ENCODE measurements around the gene KLF3.

The KLF3 gene

DNA sequence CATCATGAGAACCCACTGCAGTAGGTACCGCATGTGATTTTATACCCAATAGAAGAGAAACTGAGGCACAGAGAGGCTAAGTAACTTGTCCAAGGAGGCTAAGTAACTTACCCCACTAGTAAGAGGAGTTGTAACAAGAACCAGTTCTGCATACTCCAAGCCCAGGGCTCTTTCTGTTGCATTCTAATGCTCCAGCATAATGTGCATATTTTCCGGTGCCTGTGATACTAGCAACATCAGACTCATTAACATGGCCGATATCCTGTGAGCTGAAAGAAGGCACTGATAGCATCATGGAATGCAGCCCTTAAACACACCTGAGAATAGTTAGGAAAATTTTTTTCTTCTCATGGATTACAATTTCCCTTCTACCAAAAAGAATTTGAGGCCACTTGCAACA lies 39.7 kb upstream of the KLF3 start:
- TF ChIP-seq ZNF341 (tag by site-specific recombination; IDR thresholded peaks at IDR 0.05; ENCODE audit: low read depth) (no peak), ZBTB7A (tag by site-specific recombination; IDR thresholded peaks at IDR 0.05; ENCODE audit: low read depth) (no peak), ZBTB8A (tag by site-specific recombination; IDR thresholded peaks at IDR 0.05) (no peak), ZNF596 (tag by site-specific recombination; IDR thresholded peaks at IDR 0.05) (no peak), ZNF335 (tag by site-specific recombination; conservative IDR thresholded peaks at IDR 0.05) (no peak), IKZF3 (tag by site-specific recombination; IDR thresholded peaks at IDR 0.05) (no peak), ZNF76 (tag by site-specific recombination; IDR thresholded peaks at IDR 0.05; ENCODE audit: borderline replicate concordance, low read depth) (no peak), MYNN (tag by site-specific recombination; IDR thresholded peaks at IDR 0.05; ENCODE audit: borderline replicate concordance) (no peak), ZNF670 (tag by site-specific recombination; IDR thresholded peaks at IDR 0.05; ENCODE audit: low read depth) (no peak), ZNF791 (tag by site-specific recombination; IDR thresholded peaks at IDR 0.05) (no peak), ZNF350 (tag by site-specific recombination; IDR thresholded peaks at IDR 0.05) (no peak), ZNF664 (tag by site-specific recombination; IDR thresholded peaks at IDR 0.05) (no peak)
- TF ChIP-seq, protein P1, sequence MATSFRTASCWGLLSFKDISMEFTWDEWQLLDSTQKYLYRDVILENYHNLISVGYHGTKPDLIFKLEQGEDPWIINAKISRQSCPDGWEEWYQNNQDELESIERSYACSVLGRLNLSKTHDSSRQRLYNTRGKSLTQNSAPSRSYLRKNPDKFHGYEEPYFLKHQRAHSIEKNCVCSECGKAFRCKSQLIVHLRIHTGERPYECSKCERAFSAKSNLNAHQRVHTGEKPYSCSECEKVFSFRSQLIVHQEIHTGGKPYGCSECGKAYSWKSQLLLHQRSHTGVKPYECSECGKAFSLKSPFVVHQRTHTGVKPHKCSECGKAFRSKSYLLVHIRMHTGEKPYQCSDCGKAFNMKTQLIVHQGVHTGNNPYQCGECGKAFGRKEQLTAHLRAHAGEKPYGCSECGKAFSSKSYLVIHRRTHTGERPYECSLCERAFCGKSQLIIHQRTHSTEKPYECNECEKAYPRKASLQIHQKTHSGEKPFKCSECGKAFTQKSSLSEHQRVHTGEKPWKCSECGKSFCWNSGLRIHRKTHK (tag by site-specific recombination; IDR thresholded peaks at IDR 0.05), result no peak
- TF ChIP-seq, protein P2, sequence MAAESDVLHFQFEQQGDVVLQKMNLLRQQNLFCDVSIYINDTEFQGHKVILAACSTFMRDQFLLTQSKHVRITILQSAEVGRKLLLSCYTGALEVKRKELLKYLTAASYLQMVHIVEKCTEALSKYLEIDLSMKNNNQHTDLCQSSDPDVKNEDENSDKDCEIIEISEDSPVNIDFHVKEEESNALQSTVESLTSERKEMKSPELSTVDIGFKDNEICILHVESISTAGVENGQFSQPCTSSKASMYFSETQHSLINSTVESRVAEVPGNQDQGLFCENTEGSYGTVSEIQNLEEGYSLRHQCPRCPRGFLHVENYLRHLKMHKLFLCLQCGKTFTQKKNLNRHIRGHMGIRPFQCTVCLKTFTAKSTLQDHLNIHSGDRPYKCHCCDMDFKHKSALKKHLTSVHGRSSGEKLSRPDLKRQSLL (tag by site-specific recombination; IDR thresholded peaks at IDR 0.05), result no peak
- TF ChIP-seq, protein P3, sequence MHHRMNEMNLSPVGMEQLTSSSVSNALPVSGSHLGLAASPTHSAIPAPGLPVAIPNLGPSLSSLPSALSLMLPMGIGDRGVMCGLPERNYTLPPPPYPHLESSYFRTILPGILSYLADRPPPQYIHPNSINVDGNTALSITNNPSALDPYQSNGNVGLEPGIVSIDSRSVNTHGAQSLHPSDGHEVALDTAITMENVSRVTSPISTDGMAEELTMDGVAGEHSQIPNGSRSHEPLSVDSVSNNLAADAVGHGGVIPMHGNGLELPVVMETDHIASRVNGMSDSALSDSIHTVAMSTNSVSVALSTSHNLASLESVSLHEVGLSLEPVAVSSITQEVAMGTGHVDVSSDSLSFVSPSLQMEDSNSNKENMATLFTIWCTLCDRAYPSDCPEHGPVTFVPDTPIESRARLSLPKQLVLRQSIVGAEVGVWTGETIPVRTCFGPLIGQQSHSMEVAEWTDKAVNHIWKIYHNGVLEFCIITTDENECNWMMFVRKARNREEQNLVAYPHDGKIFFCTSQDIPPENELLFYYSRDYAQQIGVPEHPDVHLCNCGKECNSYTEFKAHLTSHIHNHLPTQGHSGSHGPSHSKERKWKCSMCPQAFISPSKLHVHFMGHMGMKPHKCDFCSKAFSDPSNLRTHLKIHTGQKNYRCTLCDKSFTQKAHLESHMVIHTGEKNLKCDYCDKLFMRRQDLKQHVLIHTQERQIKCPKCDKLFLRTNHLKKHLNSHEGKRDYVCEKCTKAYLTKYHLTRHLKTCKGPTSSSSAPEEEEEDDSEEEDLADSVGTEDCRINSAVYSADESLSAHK (tag by site-specific recombination; IDR thresholded peaks at IDR 0.05), result no peak
- TF ChIP-seq, protein P4, sequence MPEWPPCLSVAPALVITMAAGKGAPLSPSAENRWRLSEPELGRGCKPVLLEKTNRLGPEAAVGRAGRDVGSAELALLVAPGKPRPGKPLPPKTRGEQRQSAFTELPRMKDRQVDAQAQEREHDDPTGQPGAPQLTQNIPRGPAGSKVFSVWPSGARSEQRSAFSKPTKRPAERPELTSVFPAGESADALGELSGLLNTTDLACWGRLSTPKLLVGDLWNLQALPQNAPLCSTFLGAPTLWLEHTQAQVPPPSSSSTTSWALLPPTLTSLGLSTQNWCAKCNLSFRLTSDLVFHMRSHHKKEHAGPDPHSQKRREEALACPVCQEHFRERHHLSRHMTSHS (tag by site-specific recombination; IDR thresholded peaks at IDR 0.05), result no peak
- no peaks in the 10 kb centered on the region for H3K36me3 ChIP-seq (ENCODE audit: control insufficient read depth in 2 of 2, insufficient read depth in 1 of 2, low read length in 2 of 2)
- CTCF ChIA-PET, result no interaction called here
- H3K27ac ChIP-seq (ENCODE audit: extremely low read depth, low read depth, low read length), result no peak overlapping the region
- no peaks in the 10 kb centered on the region for H3K9me3 ChIP-seq (ENCODE audit: control insufficient read depth, insufficient read depth, low read depth, low read length)
- POLR2A ChIA-PET, result no interaction called here
- no peak overlapping the region for H3K4me3 ChIP-seq (ENCODE audit: low read depth, low read length)
- H3K4me1 ChIP-seq (ENCODE audit: control insufficient read depth, insufficient read depth, low read length), result no peaks in the 10 kb centered on the region; the same call in 1 of the 2 replicates

DNA sequence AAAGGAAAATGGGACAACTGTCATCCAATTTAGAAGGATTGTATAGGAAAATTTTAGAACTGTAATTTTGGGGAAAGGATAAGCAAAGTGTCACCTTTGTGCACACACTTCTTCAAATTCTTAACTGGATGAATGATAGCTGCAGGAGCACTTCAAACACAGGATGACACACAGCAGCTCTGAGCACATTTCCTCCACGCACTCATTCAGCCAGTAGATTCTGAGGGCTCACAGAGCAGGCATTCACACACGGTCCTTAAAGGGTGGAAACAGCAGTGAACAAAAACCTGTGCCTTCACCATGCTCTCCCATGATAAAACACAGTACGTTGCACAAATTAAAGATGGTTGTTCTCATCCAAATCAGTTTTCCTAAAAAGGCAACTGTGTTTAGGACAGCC lies 38.5 kb upstream of the KLF3 start:
- ChIA-PET POLR2A (no interaction called here), CTCF (no interaction called here)
- H3K27ac ChIP-seq (ENCODE audit: extremely low read depth, low read depth, low read length), result no peak overlapping the region
- H3K36me3 ChIP-seq (ENCODE audit: control insufficient read depth in 2 of 2, insufficient read depth in 1 of 2, low read length in 2 of 2), result no peaks in the 10 kb centered on the region
- H3K9me3 ChIP-seq (ENCODE audit: control insufficient read depth, insufficient read depth, low read depth, low read length), result no peaks in the 10 kb centered on the region
- H3K4me1 ChIP-seq (ENCODE audit: control insufficient read depth, insufficient read depth, low read length), result no peaks in the 10 kb centered on the region; the same call in 1 of the 2 replicates
- no peak overlapping the region for H3K4me3 ChIP-seq (ENCODE audit: low read depth, low read length)
- TF ChIP-seq ZNF2 (tag by site-specific recombination; IDR thresholded peaks at IDR 0.05), result no peak
- TF ChIP-seq ZBTB8A (tag by site-specific recombination; IDR thresholded peaks at IDR 0.05), result no peak
- TF ChIP-seq, protein P5, sequence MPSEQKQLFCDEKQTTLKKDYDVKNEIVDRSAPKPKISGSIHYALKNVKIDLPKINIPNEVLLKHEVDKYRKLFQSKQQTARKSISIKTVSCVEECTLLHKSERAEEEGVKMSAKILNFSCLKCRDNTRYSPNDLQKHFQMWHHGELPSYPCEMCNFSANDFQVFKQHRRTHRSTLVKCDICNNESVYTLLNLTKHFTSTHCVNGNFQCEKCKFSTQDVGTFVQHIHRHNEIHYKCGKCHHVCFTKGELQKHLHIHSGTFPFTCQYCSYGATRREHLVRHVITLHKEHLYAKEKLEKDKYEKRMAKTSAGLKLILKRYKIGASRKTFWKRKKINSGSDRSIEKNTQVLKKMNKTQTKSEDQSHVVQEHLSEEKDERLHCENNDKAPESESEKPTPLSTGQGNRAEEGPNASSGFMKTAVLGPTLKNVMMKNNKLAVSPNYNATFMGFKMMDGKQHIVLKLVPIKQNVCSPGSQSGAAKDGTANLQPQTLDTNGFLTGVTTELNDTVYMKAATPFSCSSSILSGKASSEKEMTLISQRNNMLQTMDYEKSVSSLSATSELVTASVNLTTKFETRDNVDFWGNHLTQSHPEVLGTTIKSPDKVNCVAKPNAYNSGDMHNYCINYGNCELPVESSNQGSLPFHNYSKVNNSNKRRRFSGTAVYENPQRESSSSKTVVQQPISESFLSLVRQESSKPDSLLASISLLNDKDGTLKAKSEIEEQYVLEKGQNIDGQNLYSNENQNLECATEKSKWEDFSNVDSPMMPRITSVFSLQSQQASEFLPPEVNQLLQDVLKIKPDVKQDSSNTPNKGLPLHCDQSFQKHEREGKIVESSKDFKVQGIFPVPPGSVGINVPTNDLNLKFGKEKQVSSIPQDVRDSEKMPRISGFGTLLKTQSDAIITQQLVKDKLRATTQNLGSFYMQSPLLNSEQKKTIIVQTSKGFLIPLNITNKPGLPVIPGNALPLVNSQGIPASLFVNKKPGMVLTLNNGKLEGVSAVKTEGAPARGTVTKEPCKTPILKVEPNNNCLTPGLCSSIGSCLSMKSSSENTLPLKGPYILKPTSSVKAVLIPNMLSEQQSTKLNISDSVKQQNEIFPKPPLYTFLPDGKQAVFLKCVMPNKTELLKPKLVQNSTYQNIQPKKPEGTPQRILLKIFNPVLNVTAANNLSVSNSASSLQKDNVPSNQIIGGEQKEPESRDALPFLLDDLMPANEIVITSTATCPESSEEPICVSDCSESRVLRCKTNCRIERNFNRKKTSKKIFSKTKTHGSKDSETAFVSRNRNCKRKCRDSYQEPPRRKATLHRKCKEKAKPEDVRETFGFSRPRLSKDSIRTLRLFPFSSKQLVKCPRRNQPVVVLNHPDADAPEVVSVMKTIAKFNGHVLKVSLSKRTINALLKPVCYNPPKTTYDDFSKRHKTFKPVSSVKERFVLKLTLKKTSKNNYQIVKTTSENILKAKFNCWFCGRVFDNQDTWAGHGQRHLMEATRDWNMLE (tag by site-specific recombination; conservative IDR thresholded peaks at IDR 0.05; ENCODE audit: low read depth), result no peak
- no peak for TF ChIP-seq OVOL3 (tag by site-specific recombination; IDR thresholded peaks at IDR 0.05)
- TF ChIP-seq ZNF658 (tag by site-specific recombination; IDR thresholded peaks at IDR 0.05), result no peak
- no peak for TF ChIP-seq ZNF571 (tag by site-specific recombination; IDR thresholded peaks at IDR 0.05)
- TF ChIP-seq, protein P2 (tag by site-specific recombination; IDR thresholded peaks at IDR 0.05), result no peak
- TF ChIP-seq MZF1 (tag by site-specific recombination; IDR thresholded peaks at IDR 0.05; ENCODE audit: borderline replicate concordance), result no peak
- TF ChIP-seq ZNF132 (tag by site-specific recombination; IDR thresholded peaks at IDR 0.05; ENCODE audit: borderline replicate concordance), result no peak
- TF ChIP-seq ZNF248 (tag by site-specific recombination; IDR thresholded peaks at IDR 0.05), result no peak
